Endodermal cell (in vitro differentiated cells): ENCODE data around the gene TYW1. TPM values are rescaled to one million over a fixed set of nuclear protein-coding genes. Genes with fewer than 3 reads are reported as not detected.
"Not testable (repeated sequence)": the region's sequence is repeated elsewhere in the genome, so short reads cannot be mapped to it uniquely, and the experiment has no call there.

ENCODE experiments used
- DNase-seq: peaks from one replicate; pipeline ENCODE4 v3.0.0-alpha.2; 2017
- H3K27ac ChIP-seq: 2 replicates; pipeline ENCODE4 v1.5.1; 2013; ENCODE audit warnings: mild to moderate bottlenecking, low read depth, low read length, moderate library complexity
- H3K27me3 ChIP-seq: 2 replicates; pipeline ENCODE4 v1.6.1; 2013; ENCODE audit warnings: mild to moderate bottlenecking, low read length, moderate library complexity; ENCODE audit not compliant: insufficient read depth, control insufficient read depth, poor library complexity, severe bottlenecking
- H3K36me3 ChIP-seq: 2 replicates; pipeline ENCODE4 v1.7.0; 2013; ENCODE audit warnings: mild to moderate bottlenecking, low read length, moderate library complexity; ENCODE audit not compliant: control insufficient read depth, insufficient read depth
- H3K4me1 ChIP-seq: one replicate; pipeline ENCODE4 v1.7.0; 2013; ENCODE audit warnings: low read length; ENCODE audit not compliant: control insufficient read depth, insufficient read depth
- H3K4me3 ChIP-seq: 2 replicates; pipeline ENCODE4 v1.5.1; 2013; ENCODE audit warnings: mild to moderate bottlenecking, low read length, moderate library complexity
- H3K9ac ChIP-seq: 2 replicates; pipeline ENCODE4 v1.6.1; 2013; ENCODE audit warnings: mild to moderate bottlenecking, low read length, moderate library complexity; ENCODE audit not compliant: poor library complexity, severe bottlenecking; ENCODE audit errors: extremely low read depth
- H3K9me3 ChIP-seq: 2 replicates; pipeline ENCODE4 v1.6.1; 2013; ENCODE audit warnings: mild to moderate bottlenecking, low read length, moderate library complexity; ENCODE audit not compliant: control insufficient read depth
- H3K27ac Mint-ChIP-seq: 2 replicates; pipeline ENCODE4 v1.8.0; 2020; ENCODE audit warnings: mixed read lengths
- H3K27me3 Mint-ChIP-seq: 2 replicates; pipeline ENCODE4 v1.8.0; 2021; ENCODE audit warnings: mild to moderate bottlenecking, mixed read lengths; ENCODE audit not compliant: insufficient read depth
- H3K36me3 Mint-ChIP-seq: 2 replicates; pipeline ENCODE4 v1.8.0; 2020; ENCODE audit warnings: low read depth, mixed read lengths
- H3K4me1 Mint-ChIP-seq: 2 replicates; pipeline ENCODE4 v1.8.0; 2020; ENCODE audit warnings: mixed read lengths
- H3K4me3 Mint-ChIP-seq: 2 replicates; pipeline ENCODE4 v1.8.0; 2020; ENCODE audit warnings: mild to moderate bottlenecking, moderate library complexity, mixed read lengths
- H3K9me3 Mint-ChIP-seq: 2 replicates; pipeline ENCODE4 v1.8.0; 2020; ENCODE audit warnings: mild to moderate bottlenecking, mixed read lengths
- WGBS, 2 experiments: methylation state at CpG; one replicate each; pipeline versions ENCODE4 v1.1.5 to v1.1.7; 2013; ENCODE audit warnings: missing lambda C conversion rate in 2 of 2, mixed read lengths in 1 of 2; ENCODE audit not compliant: insufficient coverage in 1 of 2, insufficient read length in 1 of 2; 5-methylcytosine and 5-hydroxymethylcytosine counted together
- total RNA-seq, 2 donors: library from RNA; stranded (reverse); fragmentation: NEBNext Ultra II Directional in 1 of 2; extraction: Animal tissue kit (Norgen Biotek cat#: 25700) in 1 of 2; gene quantifications; 2 replicates in 1 of 2; 3 replicates in 1 of 2; pipeline ENCODE4 v1.2.1, GENCODE V29; 2021
- TF ChIP-seq, protein P1 (sequence below): fragments of 200-600 bp; sonication (generic); conservative IDR thresholded peaks from 2 replicates; pipeline ENCODE4 v1.5.0; 2021; ENCODE audit warnings: antibody characterized with exemption, mild to moderate bottlenecking

Gene TYW1
- total RNA-seq, 2 donors from 2014 or later: 17.8 to 18.7 TPM

DNA sequence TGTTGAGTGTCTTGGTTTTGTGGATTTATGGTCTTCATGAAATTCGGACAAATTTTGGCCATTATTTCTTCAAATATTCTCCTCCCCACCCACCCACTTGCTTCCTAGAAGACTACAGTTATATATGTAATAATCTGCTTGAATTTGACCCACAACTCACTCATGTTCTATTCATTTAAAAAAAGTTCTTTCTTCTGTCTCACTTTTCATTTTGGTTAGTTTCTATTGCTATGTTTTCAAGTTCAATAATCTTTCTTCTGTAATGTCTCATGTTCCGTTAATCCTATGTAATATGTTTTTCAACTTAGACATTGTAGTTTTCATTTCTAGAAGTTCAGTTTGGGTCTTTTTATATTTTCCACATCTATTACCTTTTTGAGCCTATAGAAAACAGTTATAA is 55.5 kb downstream of the TYW1 start:
- H3K4me3 ChIP-seq, H3K9ac ChIP-seq, H3K4me1 Mint-ChIP-seq, H3K27me3 Mint-ChIP-seq, H3K9me3 Mint-ChIP-seq, H3K4me1 ChIP-seq, H3K4me3 Mint-ChIP-seq, H3K27me3 ChIP-seq, DNase-seq, H3K27ac Mint-ChIP-seq, H3K9me3 ChIP-seq, H3K27ac ChIP-seq, H3K36me3 ChIP-seq: not testable (repeated sequence)
- peaks cover 37% of the 10 kb centered on the region for H3K36me3 Mint-ChIP-seq
- 100% methylated on average over 1 of the region's 2 CpGs; no CpG with 5 or more reads in 1 of the 2 experiments for WGBS, 2 experiments

- no peaks in the 10 kb centered on the region for H3K27me3 ChIP-seq
- Mint-ChIP-seq H3K9me3 (peaks cover 2% of the 10 kb centered on the region), H3K4me1 (no peaks in the 10 kb centered on the region), H3K27ac (no peak overlapping the region), H3K36me3 (peaks cover 50% of the 10 kb centered on the region), H3K4me3 (no peak overlapping the region), H3K27me3 (no peaks in the 10 kb centered on the region)
- TF ChIP-seq, protein P1, sequence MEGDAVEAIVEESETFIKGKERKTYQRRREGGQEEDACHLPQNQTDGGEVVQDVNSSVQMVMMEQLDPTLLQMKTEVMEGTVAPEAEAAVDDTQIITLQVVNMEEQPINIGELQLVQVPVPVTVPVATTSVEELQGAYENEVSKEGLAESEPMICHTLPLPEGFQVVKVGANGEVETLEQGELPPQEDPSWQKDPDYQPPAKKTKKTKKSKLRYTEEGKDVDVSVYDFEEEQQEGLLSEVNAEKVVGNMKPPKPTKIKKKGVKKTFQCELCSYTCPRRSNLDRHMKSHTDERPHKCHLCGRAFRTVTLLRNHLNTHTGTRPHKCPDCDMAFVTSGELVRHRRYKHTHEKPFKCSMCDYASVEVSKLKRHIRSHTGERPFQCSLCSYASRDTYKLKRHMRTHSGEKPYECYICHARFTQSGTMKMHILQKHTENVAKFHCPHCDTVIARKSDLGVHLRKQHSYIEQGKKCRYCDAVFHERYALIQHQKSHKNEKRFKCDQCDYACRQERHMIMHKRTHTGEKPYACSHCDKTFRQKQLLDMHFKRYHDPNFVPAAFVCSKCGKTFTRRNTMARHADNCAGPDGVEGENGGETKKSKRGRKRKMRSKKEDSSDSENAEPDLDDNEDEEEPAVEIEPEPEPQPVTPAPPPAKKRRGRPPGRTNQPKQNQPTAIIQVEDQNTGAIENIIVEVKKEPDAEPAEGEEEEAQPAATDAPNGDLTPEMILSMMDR: no peak
- 95% methylated on average over 2 of the region's 2 CpGs; no CpG with 5 or more reads in 1 of the 2 experiments for WGBS, 2 experiments
- H3K27ac ChIP-seq: no peak overlapping the region
- no peak overlapping the region for H3K4me3 ChIP-seq
- peaks cover 7% of the 10 kb centered on the region for H3K36me3 ChIP-seq
- DNase-seq: no peak
- H3K9me3 ChIP-seq: no peaks in the 10 kb centered on the region
- no peaks in the 10 kb centered on the region for H3K4me1 ChIP-seq
- H3K9ac ChIP-seq: no peak overlapping the region
Measured at GRCh38 chr7:67056683-67057082, 60.0 kb downstream of the TYW1 start.

- WGBS, 2 experiments: 94 to 100% methylated on average over 1 to 3 of the region's 4 CpGs
- H3K27ac Mint-ChIP-seq, H3K4me1 ChIP-seq, H3K27ac ChIP-seq, H3K27me3 ChIP-seq, H3K4me3 Mint-ChIP-seq, H3K4me3 ChIP-seq, H3K4me1 Mint-ChIP-seq, H3K9ac ChIP-seq, H3K27me3 Mint-ChIP-seq, DNase-seq: not testable (repeated sequence)
- Mint-ChIP-seq H3K9me3 (peaks cover 15% of the 10 kb centered on the region), H3K36me3 (peaks cover 70% of the 10 kb centered on the region)
- Histone ChIP-seq H3K9me3 (peaks cover 13% of the 10 kb centered on the region), H3K36me3 (peaks cover 16% of the 10 kb centered on the region)
Measured at GRCh38 chr7:67061321-67061720, 64.7 kb downstream of the TYW1 start.

GRCh38 chr7:67062802-67063201 is 66.2 kb downstream of the TYW1 start:
- H3K4me3 ChIP-seq, H3K4me1 Mint-ChIP-seq, DNase-seq, H3K27me3 Mint-ChIP-seq, H3K27ac Mint-ChIP-seq, H3K4me3 Mint-ChIP-seq, H3K27me3 ChIP-seq, H3K27ac ChIP-seq, H3K4me1 ChIP-seq, H3K9ac ChIP-seq: not testable (repeated sequence)
- 100% methylated on average over 1 of the region's 1 CpG; no CpG with 5 or more reads in 1 of the 2 experiments for WGBS, 2 experiments
- H3K9me3 ChIP-seq: peaks cover 13% of the 10 kb centered on the region
- peaks cover 16% of the 10 kb centered on the region for H3K36me3 ChIP-seq
- Mint-ChIP-seq H3K9me3 (peaks cover 15% of the 10 kb centered on the region), H3K36me3 (peaks cover 66% of the 10 kb centered on the region)

DNA sequence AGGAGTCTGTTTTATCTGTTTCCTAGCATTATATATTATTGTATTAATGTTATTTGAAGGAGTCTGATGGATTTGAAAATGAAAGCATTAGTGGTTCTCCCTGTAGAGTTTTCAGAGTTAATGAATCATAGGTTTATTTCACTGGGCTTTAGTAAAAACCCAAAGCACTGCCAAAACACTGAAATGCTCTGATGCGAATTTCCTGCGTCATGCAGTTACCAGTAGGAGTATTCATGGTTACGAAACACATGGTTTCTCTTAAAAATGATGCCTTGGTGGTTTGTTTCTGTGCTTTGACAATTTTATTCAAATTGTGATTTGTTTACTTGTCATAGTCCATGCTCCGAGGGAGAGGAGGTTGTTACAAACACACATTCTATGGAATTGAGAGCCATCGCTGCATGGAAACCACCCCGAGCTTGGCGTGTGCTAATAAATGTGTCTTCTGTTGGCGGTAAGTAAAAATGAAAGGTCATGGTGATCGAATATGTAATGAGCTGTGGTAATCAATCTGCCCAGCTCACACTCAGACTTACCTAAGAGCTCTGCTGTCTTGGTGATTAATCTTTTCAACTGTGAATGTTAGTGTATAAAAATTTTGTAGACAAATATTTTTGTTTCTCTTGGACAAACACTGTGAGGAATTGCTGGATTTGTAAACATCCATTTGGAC is 70.5 kb downstream of the TYW1 start:
- H3K9ac ChIP-seq, H3K27me3 ChIP-seq, H3K4me3 ChIP-seq, H3K27ac ChIP-seq, H3K27me3 Mint-ChIP-seq, H3K4me3 Mint-ChIP-seq, H3K4me1 ChIP-seq, H3K27ac Mint-ChIP-seq, H3K4me1 Mint-ChIP-seq, DNase-seq: not testable (repeated sequence)
- Histone ChIP-seq H3K9me3 (peaks cover 41% of the 10 kb centered on the region), H3K36me3 (peaks cover 43% of the 10 kb centered on the region)
- 97 to 100% methylated on average over 2 to 5 of the region's 9 CpGs for WGBS, 2 experiments
- Mint-ChIP-seq H3K36me3 (peaks cover 66% of the 10 kb centered on the region), H3K9me3 (peaks cover 37% of the 10 kb centered on the region)

DNA sequence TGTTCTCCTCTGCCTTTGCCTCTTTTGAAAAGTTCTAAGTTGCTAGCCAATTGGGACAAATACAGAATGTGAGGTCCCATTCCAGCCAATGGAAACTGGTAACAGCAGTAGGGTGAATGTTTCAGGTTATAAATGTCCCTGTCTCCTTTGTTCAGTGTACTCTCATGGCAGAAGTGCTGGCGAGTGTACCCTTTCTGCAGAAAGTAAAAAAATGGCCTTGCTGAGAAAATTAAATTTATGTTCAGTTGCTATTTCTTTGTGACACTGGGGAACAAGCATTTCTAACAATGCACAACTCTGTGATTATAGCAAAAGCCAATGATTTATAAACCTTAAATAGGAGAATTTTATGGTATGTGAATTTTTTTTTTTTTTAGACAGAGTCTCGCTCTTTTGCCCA is 79.5 kb downstream of the TYW1 start:
- not testable (repeated sequence) for H3K4me1 Mint-ChIP-seq, H3K4me1 ChIP-seq, H3K27ac ChIP-seq, H3K27me3 ChIP-seq, H3K4me3 ChIP-seq, DNase-seq, H3K9ac ChIP-seq, H3K27me3 Mint-ChIP-seq, H3K27ac Mint-ChIP-seq, H3K4me3 Mint-ChIP-seq
- H3K36me3 Mint-ChIP-seq: peaks cover 65% of the 10 kb centered on the region
- H3K9me3 Mint-ChIP-seq: peaks cover 68% of the 10 kb centered on the region
- Histone ChIP-seq H3K9me3 (peaks cover 63% of the 10 kb centered on the region), H3K36me3 (peaks cover 27% of the 10 kb centered on the region)
- WGBS, 2 experiments: 84 to 100% methylated on average over 1 to 2 of the region's 2 CpGs
